ENCODE measurements around the gene KCTD6. TPM values are rescaled to one million over a fixed set of nuclear protein-coding genes. Genes with fewer than 3 reads are reported as not detected.

KCTD6 gene
- polyA plus RNA-seq: 55.9 and 60.2 TPM in 2 replicates

DNA sequence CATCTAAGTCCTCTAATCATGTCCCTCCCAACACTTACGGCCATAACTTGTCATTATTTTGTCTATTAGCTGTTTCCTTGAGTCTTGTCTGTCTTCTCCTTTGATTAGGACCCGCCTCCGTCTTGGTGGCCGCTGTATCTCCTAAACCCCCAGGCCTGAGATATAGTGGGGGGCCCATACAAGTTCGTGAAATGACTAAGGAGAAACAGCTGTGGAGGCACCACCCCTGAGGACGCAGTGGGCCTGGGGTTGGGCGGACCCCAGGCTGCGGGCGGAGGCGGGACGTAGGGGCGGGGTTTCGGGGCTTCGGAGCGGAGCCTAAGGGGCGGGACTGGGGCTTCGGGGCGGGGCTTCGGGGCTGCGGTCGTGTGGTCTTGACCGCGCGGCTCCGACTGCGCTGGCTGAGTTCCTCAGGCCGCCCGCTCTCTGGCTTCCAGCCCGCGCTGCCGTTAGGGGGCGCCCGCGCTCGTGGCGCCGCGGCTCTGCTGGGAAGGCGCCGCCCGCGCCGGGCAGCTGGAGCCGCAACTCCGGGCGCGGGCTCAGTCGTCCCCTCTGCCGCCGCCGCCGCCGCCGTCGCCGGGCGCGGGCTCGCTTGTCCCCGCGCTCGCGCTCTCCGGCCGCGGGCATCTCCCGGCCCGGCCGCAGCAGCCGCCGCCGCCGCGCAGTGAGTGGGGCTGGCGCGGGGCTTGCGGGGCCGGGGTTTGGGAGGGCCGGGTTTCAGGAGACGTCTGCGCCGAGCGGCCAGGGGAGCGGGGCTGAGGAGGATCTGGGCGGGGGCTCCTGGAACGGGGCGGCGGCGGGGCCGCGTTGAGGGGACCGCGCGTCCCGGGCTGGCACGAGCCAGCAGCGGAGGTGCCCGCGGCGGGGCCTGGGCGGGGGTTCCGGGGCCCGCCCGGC lies at the start of gene KCTD6:
Gene KCTD6 (plus strand): TSS at position 591 of the 897 bp plus-strand sequence. CDS start 6,660 bp downstream, outside the sequence.

GRCh38 chr3:58536501-58537411 lies 44.9 kb downstream of the KCTD6 start, which contains the start of gene ACOX2:
Gene ACOX2 (minus strand): TSS chr3:58537190. CDS start chr3:58535106, 2,084 bp downstream.

Other genes with a start within 250 kb of the KCTD6 start
- gene RPP14, start 185.9 kb upstream of the KCTD6 start, polyA plus RNA-seq: 11.1 and 14.9 TPM in 2 replicates
- gene HTD2, start 185.6 kb upstream of the KCTD6 start, polyA plus RNA-seq: 17.9 and 26.9 TPM in 2 replicates
- 19.6 and 20.2 TPM in 2 replicates for gene PXK, start 159.2 kb upstream of the KCTD6 start, polyA plus RNA-seq
- gene PDHB, start 58.3 kb upstream of the KCTD6 start, polyA plus RNA-seq: 253 and 346 TPM in 2 replicates
- 1.3 and 2.4 TPM in 2 replicates for gene ACOX2, start 45.1 kb downstream of the KCTD6 start, polyA plus RNA-seq
- gene FAM107A, start 85.3 kb downstream of the KCTD6 start, polyA plus RNA-seq: 13.8 and 16.7 TPM in 2 replicates
- not detected in 2 replicates for gene FAM3D, start 174.7 kb downstream of the KCTD6 start, polyA plus RNA-seq

Data from Purkinje cell (primary cell).